Measurements from ENCODE around the gene SASH1. TPM values are rescaled to one million over a fixed set of nuclear protein-coding genes. Genes with fewer than 3 reads are reported as not detected.

SASH1 gene
- total RNA-seq, 1 experiment from 2014 or later, result 9.8 TPM

DNA sequence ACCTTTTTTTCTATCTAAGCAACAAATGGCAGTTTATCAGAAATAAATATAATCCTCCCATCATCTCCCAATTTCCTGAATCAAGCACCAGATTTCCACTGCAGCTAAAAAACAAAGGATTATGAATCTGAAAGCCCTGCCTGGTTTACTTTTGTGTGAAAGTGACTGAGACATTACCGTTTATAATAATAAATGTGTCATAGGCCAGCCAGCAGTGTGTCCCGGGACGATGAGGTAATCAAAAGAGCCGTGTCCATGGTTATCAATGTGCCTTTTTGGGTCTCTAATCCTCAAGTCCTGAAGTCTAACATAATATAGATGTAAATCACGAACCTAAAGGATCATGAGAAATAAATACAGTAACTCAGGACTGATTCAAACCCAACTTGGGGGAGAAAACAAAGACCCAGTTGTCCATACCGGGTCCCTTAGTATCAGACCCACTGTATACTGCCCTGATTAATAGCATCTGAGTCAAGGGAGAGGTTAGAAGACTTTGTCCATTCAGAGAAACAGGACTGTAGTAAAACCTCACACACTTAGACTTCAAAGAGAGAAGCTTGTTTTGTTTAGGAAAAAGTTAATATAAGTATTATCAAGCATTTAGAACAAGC, 149.1 kb downstream of the SASH1 start:
- no peaks in the 10 kb centered on the region for H3K4me1 ChIP-seq (ENCODE audit: insufficient read depth, low read length)
- no peaks in the 10 kb centered on the region for H3K27me3 ChIP-seq (ENCODE audit: low read length)
- no peaks in the 10 kb centered on the region for H3K79me2 ChIP-seq (ENCODE audit: low read length)
- H3F3A ChIP-seq (ENCODE audit: low read length, unreplicated experiment), result no peaks in the 10 kb centered on the region
- ChIA-PET CTCF (no interaction called here), POLR2A (ENCODE audit: unreplicated experiment) (no interaction called here)
- H3K4me2 ChIP-seq (ENCODE audit: low read length), result no peak overlapping the region
- no peaks in the 10 kb centered on the region for H3K9me3 ChIP-seq (ENCODE audit: low read length)
- H2AFZ ChIP-seq (ENCODE audit: low read length), result no peak overlapping the region
- no peaks in the 10 kb centered on the region for H4K20me1 ChIP-seq (ENCODE audit: low read length)
- H3K36me3 ChIP-seq (ENCODE audit: low read depth, low read length), result no peaks in the 10 kb centered on the region
- no peak for ATAC-seq
- H3K27ac ChIP-seq (ENCODE audit: low read length), result no peak overlapping the region
- H3K9ac ChIP-seq (ENCODE audit: low read length), result no peak overlapping the region
- H3K9me2 ChIP-seq (replicated peaks; ENCODE audit: low read length), result no peaks in the 10 kb centered on the region
- no peak for DNase-seq
- intact Hi-C loops (cut with micrococcal nuclease), result no loop called here
- no TSS peak for BruUV-seq (replicated peaks)
- H3K4me3 ChIP-seq (ENCODE audit: low read length), result no peak overlapping the region
- TF ChIP-seq EZH2 (IDR thresholded peaks at IDR 0.05; ENCODE audit: low read length, unreplicated experiment) (no peak), CTCF (conservative IDR thresholded peaks at IDR 0.05; ENCODE audit: low read depth, low read length) (no peak), EZH2phosphoT487 (IDR thresholded peaks at IDR 0.05; ENCODE audit: borderline replicate concordance, low read length) (no peak)

GRCh38 chr6:148492654-148493290, 150.1 kb downstream of the SASH1 start:
- intact Hi-C loops (cut with micrococcal nuclease), result no loop called here
- CTCF ChIA-PET, result no interaction called here
- no peaks in the 10 kb centered on the region for H4K20me1 ChIP-seq (ENCODE audit: low read length)
- no peaks in the 10 kb centered on the region for H3K36me3 ChIP-seq (ENCODE audit: low read depth, low read length)
- H3K9ac ChIP-seq (ENCODE audit: low read length), result no peak overlapping the region
- no peaks in the 10 kb centered on the region for H3K9me2 ChIP-seq (replicated peaks; ENCODE audit: low read length)
- H3K4me2 ChIP-seq (ENCODE audit: low read length), result no peak overlapping the region
- H3K9me3 ChIP-seq (ENCODE audit: low read length), result no peaks in the 10 kb centered on the region
- no peaks in the 10 kb centered on the region for H3F3A ChIP-seq (ENCODE audit: low read length, unreplicated experiment)
- no peak for ATAC-seq
- no peak overlapping the region for H2AFZ ChIP-seq (ENCODE audit: low read length)
- no TSS peak for BruUV-seq (replicated peaks)
- H3K4me1 ChIP-seq (ENCODE audit: insufficient read depth, low read length), result no peaks in the 10 kb centered on the region
- no peak overlapping the region for H3K27ac ChIP-seq (ENCODE audit: low read length)
- H3K79me2 ChIP-seq (ENCODE audit: low read length), result no peaks in the 10 kb centered on the region
- POLR2A ChIA-PET (ENCODE audit: unreplicated experiment), result no interaction called here
- H3K4me3 ChIP-seq (ENCODE audit: low read length), result no peak overlapping the region
- TF ChIP-seq CTCF (conservative IDR thresholded peaks at IDR 0.05; ENCODE audit: low read depth, low read length) (no peak), EZH2phosphoT487 (IDR thresholded peaks at IDR 0.05; ENCODE audit: borderline replicate concordance, low read length) (no peak), EZH2 (IDR thresholded peaks at IDR 0.05; ENCODE audit: low read length, unreplicated experiment) (no peak)
- no peak for DNase-seq
- no peaks in the 10 kb centered on the region for H3K27me3 ChIP-seq (ENCODE audit: low read length)

GRCh38 chr6:148493424-148493823, 150.8 kb downstream of the SASH1 start:
- H2AFZ ChIP-seq (ENCODE audit: low read length), result no peak overlapping the region
- H3K4me2 ChIP-seq (ENCODE audit: low read length), result no peak overlapping the region
- intact Hi-C loops (cut with micrococcal nuclease), result no loop called here
- H4K20me1 ChIP-seq (ENCODE audit: low read length), result no peaks in the 10 kb centered on the region
- ATAC-seq, result no peak
- H3K9me3 ChIP-seq (ENCODE audit: low read length), result no peaks in the 10 kb centered on the region
- no peak overlapping the region for H3K9ac ChIP-seq (ENCODE audit: low read length)
- ChIA-PET POLR2A (ENCODE audit: unreplicated experiment) (no interaction called here), CTCF (interaction anchor here (0.6 kb wide), 1 partner anchor 1341 kb away, joined by 3 read pairs; no protein-coding TSS in a partner anchor)
- TF ChIP-seq EZH2phosphoT487 (IDR thresholded peaks at IDR 0.05; ENCODE audit: borderline replicate concordance, low read length) (no peak), EZH2 (IDR thresholded peaks at IDR 0.05; ENCODE audit: low read length, unreplicated experiment) (no peak), CTCF (conservative IDR thresholded peaks at IDR 0.05; ENCODE audit: low read depth, low read length) (no peak)
- H3K27me3 ChIP-seq (ENCODE audit: low read length), result no peaks in the 10 kb centered on the region
- DNase-seq, result no peak
- H3K4me1 ChIP-seq (ENCODE audit: insufficient read depth, low read length), result no peaks in the 10 kb centered on the region
- no peak overlapping the region for H3K4me3 ChIP-seq (ENCODE audit: low read length)
- H3K9me2 ChIP-seq (replicated peaks; ENCODE audit: low read length), result no peaks in the 10 kb centered on the region
- no peaks in the 10 kb centered on the region for H3F3A ChIP-seq (ENCODE audit: low read length, unreplicated experiment)
- BruUV-seq (replicated peaks), result no TSS peak
- H3K27ac ChIP-seq (ENCODE audit: low read length), result no peak overlapping the region
- no peaks in the 10 kb centered on the region for H3K79me2 ChIP-seq (ENCODE audit: low read length)
- H3K36me3 ChIP-seq (ENCODE audit: low read depth, low read length), result no peaks in the 10 kb centered on the region

All from PC-3 (cell line).